ENCODE measurements around the gene DNAI2.

Gene DNAI2

DNA sequence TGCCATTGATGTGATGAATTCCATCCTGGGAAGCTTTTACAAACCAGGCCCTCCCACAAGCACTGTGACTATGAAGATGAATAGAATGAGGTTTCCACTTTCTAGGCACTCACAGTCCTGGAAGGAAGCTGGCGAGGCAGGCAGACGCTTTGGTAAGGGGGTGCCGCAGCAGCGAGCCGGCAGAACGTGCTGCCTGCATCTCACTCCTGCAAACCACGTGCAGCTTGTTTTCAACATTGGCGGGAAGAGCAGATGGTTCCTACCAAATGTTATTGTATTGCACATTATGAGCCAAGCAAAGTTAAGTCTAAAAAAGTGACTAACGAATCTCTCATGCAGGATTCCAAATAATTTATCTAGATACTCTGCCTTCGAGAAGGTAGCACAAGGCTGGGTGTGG lies 3.7 kb upstream of the DNAI2 start:
- DNase-seq (ENCODE audit: extremely low spot score), result no peak
- CTCF ChIA-PET, result interaction anchor here (1.0 to 1.8 kb wide), 2 partner anchors 29 to 31 kb away, joined by 3 to 4 read pairs; no protein-coding TSS in a partner anchor
- POLR2A ChIA-PET, result no interaction called here
- TF ChIP-seq, protein P1, sequence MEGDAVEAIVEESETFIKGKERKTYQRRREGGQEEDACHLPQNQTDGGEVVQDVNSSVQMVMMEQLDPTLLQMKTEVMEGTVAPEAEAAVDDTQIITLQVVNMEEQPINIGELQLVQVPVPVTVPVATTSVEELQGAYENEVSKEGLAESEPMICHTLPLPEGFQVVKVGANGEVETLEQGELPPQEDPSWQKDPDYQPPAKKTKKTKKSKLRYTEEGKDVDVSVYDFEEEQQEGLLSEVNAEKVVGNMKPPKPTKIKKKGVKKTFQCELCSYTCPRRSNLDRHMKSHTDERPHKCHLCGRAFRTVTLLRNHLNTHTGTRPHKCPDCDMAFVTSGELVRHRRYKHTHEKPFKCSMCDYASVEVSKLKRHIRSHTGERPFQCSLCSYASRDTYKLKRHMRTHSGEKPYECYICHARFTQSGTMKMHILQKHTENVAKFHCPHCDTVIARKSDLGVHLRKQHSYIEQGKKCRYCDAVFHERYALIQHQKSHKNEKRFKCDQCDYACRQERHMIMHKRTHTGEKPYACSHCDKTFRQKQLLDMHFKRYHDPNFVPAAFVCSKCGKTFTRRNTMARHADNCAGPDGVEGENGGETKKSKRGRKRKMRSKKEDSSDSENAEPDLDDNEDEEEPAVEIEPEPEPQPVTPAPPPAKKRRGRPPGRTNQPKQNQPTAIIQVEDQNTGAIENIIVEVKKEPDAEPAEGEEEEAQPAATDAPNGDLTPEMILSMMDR (IDR thresholded peaks at IDR 0.05; ENCODE audit: control extremely low read depth, extremely low read depth, low read depth, missing control alignments), result no peak

GRCh38 chr17:74271281-74271680 lies 2.8 kb upstream of the DNAI2 start:
- no peak for DNase-seq (ENCODE audit: extremely low spot score)

DNA sequence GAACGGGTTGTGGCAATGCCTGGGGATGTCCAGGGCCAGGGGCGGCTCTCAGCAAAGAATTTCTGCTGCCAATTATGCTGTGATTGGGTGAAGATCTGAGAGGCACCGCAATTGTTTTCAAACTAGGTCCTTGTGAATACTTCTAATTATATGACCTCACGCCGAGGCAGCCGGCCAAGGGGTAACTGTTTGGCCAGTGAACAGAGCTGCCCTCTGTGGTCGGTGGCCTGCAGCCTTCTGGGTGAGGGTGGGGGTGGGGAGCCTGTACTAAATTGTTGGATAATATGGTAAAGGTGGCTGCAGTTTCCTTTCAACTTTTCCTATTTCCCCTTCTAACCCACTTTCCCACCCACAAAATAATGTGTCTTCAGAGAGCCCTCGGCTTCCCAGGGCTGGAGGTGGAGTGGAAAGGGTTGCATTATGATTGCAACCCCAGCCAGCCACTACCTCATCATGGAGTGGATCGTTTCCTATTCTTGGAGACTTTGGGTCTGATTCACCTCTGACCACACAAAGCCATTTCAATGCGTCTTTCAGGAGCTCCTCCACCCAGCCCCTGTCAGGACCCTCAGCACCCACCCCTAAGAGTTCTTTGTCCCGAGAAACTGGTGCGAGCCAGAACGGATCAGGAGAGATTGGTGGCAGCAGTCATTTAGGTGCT lies 2.0 kb upstream of the DNAI2 start:
- CTCF ChIA-PET, result interaction anchor here (1.8 kb wide), 1 partner anchor 29 kb away, joined by 4 read pairs; no protein-coding TSS in a partner anchor
- POLR2A ChIA-PET, result no interaction called here
- TF ChIP-seq, protein P1 (IDR thresholded peaks at IDR 0.05; ENCODE audit: control extremely low read depth, extremely low read depth, low read depth, missing control alignments), result no peak

More at GRCh38 chr17:74271281-74271680, 2.8 kb upstream of the DNAI2 start:
- ChIA-PET POLR2A (no interaction called here), CTCF (interaction anchor here (1.8 kb wide), 1 partner anchor 30 kb away, joined by 4 read pairs; no protein-coding TSS in a partner anchor)
- TF ChIP-seq, protein P1 (IDR thresholded peaks at IDR 0.05; ENCODE audit: control extremely low read depth, extremely low read depth, low read depth, missing control alignments), result no peak

DNA sequence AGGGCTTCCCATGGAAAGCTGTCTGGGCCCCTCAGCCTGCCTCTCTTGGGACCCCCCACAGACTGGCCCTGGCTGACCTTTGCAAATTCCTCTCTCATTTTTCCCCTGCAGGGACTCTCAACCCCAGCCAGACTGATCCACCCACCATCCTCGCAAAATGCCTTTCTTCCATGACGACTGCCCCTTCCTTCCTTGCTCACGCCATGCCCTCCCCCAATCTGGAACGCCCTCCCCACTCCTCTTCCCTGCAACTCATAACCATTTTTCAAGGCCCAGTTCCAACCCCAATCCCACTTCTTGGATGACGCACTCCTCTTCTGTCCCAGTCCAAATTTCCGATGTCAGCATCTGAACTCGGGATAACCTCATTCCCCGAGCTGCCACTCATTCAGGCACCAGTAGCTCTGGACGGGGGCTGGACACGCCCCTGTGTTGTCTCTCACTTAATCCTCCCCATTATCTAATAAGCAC lies 1.3 kb upstream of the DNAI2 start:
- no peak for DNase-seq (ENCODE audit: extremely low spot score)
- POLR2A ChIA-PET, result no interaction called here
- CTCF ChIA-PET, result no interaction called here
- TF ChIP-seq, protein P1 (IDR thresholded peaks at IDR 0.05; ENCODE audit: control extremely low read depth, extremely low read depth, low read depth, missing control alignments), result no peak

More for the DNA sequence above, 2.0 kb upstream of the DNAI2 start:
- DNase-seq (ENCODE audit: extremely low spot score), result no peak

DNA sequence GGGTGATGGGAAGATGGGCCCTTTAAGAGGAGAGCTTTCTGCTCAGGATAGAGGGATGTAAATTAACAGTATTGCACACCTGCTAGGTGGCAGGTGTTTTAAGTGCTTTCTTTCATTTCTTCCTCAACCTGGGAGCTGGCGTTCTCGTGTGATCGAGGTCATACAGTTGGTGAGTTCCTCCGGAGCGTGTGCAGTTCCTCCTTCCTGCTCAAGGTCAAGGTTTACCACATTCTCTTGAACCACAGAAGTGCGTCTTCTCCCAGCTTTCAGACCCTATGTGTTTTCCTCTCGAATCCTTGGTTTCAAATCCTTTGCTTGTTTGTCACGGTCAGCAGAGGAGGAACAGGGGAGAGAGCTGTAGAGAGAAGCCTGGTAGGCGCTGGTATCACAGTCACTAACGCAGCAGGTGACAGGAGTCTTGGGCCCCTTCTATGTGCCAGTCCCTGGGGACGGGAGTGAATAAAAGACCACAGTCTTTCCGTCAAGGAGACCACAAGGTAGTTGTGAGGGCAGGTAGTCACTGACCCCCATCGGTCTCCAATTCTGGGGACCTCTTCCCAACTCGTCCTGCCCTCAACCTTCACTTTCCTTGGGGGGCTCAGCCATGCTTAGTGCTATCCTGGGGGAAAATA lies 791 bp downstream of the DNAI2 start:
- no peak for DNase-seq (ENCODE audit: extremely low spot score)
- TF ChIP-seq, protein P1 (IDR thresholded peaks at IDR 0.05; ENCODE audit: control extremely low read depth, extremely low read depth, low read depth, missing control alignments), result no peak
- POLR2A ChIA-PET, result no interaction called here
- CTCF ChIA-PET, result interaction anchor here (0.8 to 1.9 kb wide), 4 partner anchors 10 to 26 kb away, joined by 3 to 6 read pairs (median 4); no protein-coding TSS in a partner anchor

DNA sequence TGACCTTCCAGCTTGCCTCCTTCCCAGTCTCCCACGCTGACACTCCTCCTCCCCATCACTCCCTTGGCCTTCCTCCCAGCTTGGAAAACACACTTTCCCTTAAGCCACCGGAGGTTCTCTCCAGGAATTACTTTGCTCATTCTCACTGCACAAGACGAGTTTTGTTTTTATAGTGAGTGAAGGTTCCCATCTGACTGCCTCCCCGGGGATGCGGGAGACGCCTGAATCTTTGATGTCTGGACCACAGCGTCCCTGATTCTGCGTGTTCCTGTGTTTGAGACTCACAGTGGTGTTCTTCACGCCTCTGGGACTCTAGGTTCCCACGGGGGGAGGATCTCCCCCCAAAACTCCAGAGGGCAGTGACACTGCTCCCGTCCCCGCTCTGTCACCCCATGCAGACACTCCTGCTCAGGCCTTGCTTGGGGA lies 2.0 kb downstream of the DNAI2 start:
- POLR2A ChIA-PET, result no interaction called here
- CTCF ChIA-PET, result interaction anchor here (1.9 kb wide), 1 partner anchor 9 kb away, joined by 6 read pairs; no protein-coding TSS in a partner anchor
- TF ChIP-seq, protein P1 (IDR thresholded peaks at IDR 0.05; ENCODE audit: control extremely low read depth, extremely low read depth, low read depth, missing control alignments), result no peak
- DNase-seq (ENCODE audit: extremely low spot score), result no peak
